Lower leg skin (tissue), 4 donors: ENCODE measurements around the gene ZBTB7B. TPM values are rescaled to one million over a fixed set of nuclear protein-coding genes. Genes with fewer than 3 reads are reported as not detected.

Source experiments
- DNase-seq, 2 donors: peaks; one replicate each; pipeline ENCODE4 v3.0.0-alpha.2; 2019; ENCODE audit warnings: low spot score in 2 of 2
- H3K4me3 ChIP-seq: fragments of 200-600 bp; sonication (generic); 2 replicates; pipeline ENCODE4 v1.5.1; 2017; ENCODE audit warnings: mild to moderate bottlenecking, low read depth; ENCODE audit not compliant: poor library complexity, severe bottlenecking
- POLR2A ChIP-seq, 2 donors: fragments of 450-650 bp; IDR thresholded peaks; one replicate each; pipeline ENCODE4 v1.6.1; 2016 to 2017; ENCODE audit warnings: antibody characterized with exemption in 2 of 2, mild to moderate bottlenecking in 1 of 2, moderate library complexity in 1 of 2
- WGBS, 2 donors: methylation state at CpG; one replicate each; pipeline ENCODE4 v1.1.5; 2018; 5-methylcytosine and 5-hydroxymethylcytosine counted together
- intact Hi-C: fragments of 100-400 bp; cut with DNase I; formaldehyde crosslinking; loops from one replicate; pipeline ENCODE4 v1.15.0; 2023; ENCODE audit warnings: low total_unique reads
- total RNA-seq, 4 donors: library from RNA; depleted of rRNA; stranded (reverse); fragments of >200 nt; gene quantifications; one replicate each; pipeline ENCODE4 v1.1.0, GENCODE V29; 2016
- TF ChIP-seq, protein P1 (sequence below), 3 donors: fragments of 450-650 bp; IDR thresholded peaks; one replicate each; pipeline ENCODE4 v1.5.1; 2016; ENCODE audit warnings: antibody characterized with exemption in 3 of 3, mild to moderate bottlenecking in 3 of 3, moderate library complexity in 2 of 3

Gene ZBTB7B
- total RNA-seq, 4 donors from 2014 or later = 270 to 295 (median 286) TPM

DNA sequence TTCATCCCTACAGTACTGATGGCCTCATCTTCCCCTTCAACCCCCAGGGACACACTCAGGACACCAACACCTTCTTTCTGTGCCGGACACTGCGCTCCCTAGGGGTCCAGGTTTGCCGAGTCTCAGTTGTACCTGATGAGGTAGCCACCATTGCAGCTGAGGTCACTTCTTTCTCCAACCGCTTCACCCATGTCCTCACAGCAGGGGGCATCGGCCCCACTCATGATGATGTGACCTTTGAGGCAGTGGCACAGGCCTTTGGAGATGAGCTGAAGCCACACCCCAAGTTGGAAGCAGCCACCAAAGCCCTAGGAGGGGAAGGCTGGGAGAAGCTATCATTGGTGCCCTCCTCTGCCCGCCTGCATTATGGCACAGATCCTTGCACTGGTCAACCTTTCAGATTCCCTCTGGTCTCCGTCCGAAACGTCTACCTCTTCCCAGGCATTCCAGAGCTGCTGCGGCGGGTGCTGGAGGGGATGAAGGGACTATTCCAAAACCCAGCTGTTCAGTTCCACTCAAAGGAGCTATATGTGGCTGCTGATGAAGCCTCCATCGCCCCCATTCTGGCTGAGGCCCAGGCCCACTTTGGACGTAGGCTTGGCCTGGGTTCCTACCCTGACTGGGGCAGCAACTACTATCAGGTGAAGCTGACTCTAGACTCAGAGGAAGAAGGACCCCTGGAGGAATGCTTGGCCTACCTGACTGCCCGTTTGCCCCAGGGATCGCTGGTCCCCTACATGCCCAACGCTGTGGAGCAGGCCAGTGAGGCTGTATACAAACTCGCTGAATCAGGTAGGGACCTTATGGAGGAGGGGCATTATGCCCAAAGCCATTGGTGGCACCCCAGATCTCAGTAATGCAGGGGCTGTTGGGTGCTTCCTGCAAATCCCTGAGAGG, 14.3 kb upstream of the ZBTB7B start:
- intact Hi-C loops = no loop called here
- WGBS, 2 donors = 89% methylated on average over 17 of the region's 17 CpGs
- DNase-seq = no peak
- TF ChIP-seq POLR2A (IDR thresholded peaks at IDR 0.05) = no peak
- TF ChIP-seq, protein P1, sequence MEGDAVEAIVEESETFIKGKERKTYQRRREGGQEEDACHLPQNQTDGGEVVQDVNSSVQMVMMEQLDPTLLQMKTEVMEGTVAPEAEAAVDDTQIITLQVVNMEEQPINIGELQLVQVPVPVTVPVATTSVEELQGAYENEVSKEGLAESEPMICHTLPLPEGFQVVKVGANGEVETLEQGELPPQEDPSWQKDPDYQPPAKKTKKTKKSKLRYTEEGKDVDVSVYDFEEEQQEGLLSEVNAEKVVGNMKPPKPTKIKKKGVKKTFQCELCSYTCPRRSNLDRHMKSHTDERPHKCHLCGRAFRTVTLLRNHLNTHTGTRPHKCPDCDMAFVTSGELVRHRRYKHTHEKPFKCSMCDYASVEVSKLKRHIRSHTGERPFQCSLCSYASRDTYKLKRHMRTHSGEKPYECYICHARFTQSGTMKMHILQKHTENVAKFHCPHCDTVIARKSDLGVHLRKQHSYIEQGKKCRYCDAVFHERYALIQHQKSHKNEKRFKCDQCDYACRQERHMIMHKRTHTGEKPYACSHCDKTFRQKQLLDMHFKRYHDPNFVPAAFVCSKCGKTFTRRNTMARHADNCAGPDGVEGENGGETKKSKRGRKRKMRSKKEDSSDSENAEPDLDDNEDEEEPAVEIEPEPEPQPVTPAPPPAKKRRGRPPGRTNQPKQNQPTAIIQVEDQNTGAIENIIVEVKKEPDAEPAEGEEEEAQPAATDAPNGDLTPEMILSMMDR (IDR thresholded peaks at IDR 0.05) = no peak
- H3K4me3 ChIP-seq = no peak overlapping the region

DNA sequence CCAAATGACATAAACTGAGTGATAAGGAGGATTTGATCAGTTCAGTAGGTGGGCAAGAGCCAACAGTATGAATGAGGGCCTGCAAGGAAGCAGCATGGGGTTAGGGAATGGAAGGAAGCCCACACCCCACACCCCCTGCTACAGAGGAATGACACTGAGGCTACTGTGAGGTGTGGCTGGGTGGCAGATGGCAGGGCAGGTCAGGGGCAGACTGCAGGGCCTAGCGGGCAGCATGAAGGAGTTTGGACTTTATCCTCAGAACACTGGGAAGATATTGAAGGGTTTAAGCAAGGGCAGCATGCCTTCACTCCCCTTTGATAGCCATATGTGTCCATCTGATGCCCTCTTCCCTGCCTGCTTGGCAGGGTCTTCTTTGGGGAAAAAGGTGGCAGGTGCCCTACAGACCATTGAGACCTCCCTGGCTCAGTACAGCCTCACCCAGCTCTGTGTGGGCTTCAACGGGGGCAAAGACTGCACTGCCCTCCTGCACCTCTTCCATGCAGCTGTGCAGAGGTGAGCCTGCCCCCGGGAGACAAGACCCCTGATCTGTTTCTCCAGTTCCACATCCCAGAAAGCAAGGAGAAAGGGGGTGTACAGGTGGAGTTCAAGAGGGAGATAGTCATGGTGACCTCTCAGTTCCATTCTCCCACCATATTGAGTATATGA, 13.3 kb upstream of the ZBTB7B start:
- WGBS, 2 donors = 75 to 92% methylated on average over 3 of the region's 3 CpGs
- no peak overlapping the region for H3K4me3 ChIP-seq
- no peak for DNase-seq
- TF ChIP-seq, protein P1 (IDR thresholded peaks at IDR 0.05) = no peak
- no peak for TF ChIP-seq POLR2A (IDR thresholded peaks at IDR 0.05)
- intact Hi-C loops = no loop called here

DNA sequence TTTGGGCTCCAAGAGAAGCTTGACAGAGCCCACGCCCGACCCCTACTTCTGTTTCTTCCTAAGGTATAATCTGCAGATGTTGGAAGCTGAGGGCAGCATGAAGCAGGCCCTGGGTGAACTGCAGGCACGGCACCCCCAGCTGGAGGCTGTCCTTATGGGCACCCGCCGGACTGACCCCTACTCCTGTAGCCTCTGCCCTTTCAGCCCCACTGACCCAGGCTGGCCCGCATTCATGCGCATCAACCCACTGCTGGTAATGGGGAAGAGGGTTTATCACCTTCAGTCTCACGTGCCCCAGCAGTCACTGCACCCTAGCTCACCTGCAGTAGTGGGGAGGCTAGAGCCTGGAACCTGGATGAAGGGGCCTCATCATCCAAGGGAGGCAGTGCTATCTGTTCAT, 12.3 kb upstream of the ZBTB7B start:
- no peak for TF ChIP-seq POLR2A (IDR thresholded peaks at IDR 0.05)
- TF ChIP-seq, protein P1 (IDR thresholded peaks at IDR 0.05) = no peak
- WGBS, 2 donors = 89 to 93% methylated on average over 8 of the region's 8 CpGs
- no peak overlapping the region for H3K4me3 ChIP-seq
- DNase-seq = no peak
- intact Hi-C loops = no loop called here

DNA sequence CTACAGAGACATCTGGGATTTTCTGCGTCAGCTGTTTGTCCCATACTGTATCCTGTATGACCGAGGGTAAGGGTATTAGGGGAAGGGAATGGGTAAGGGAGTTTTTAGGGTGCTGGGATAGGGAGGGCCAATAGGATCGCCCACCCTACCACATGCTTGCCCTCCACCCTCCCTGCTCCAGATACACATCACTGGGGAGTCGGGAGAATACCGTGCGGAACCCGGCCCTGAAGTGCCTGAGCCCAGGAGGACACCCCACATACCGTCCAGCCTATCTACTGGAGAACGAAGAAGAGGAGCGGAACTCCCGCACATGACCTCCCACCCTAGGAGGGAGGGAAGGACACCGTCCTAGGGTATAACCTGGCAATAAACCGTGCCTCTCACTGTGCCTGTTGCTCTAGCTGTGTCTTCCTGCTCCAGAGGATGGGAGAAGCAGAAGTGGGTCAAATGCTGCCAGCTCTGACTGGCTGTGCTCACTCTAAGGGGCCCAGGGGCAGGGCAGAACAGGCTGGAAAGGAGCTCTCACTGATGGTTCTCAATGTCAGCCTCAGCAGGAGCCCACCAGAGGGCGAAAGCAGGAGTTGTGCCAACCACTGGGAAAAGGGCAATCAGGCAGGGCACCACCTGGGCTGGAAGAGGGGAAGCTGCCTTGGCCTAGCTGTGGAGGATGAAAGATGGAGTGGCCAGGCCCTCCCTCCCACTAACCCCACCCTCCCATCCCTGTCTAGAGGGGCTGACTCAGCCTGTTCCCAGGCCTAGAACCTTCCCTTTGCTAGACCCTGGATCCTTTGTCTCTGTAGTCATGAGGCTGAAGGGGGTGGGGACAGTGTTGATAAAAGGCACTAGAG, 9.7 kb upstream of the ZBTB7B start:
- intact Hi-C loops = no loop called here
- no peak overlapping the region for H3K4me3 ChIP-seq
- TF ChIP-seq, protein P1 (IDR thresholded peaks at IDR 0.05) = no peak
- no peak for TF ChIP-seq POLR2A (IDR thresholded peaks at IDR 0.05)
- WGBS, 2 donors = 84 to 86% methylated on average over 14 of the region's 14 CpGs
- DNase-seq = no peak

DNA sequence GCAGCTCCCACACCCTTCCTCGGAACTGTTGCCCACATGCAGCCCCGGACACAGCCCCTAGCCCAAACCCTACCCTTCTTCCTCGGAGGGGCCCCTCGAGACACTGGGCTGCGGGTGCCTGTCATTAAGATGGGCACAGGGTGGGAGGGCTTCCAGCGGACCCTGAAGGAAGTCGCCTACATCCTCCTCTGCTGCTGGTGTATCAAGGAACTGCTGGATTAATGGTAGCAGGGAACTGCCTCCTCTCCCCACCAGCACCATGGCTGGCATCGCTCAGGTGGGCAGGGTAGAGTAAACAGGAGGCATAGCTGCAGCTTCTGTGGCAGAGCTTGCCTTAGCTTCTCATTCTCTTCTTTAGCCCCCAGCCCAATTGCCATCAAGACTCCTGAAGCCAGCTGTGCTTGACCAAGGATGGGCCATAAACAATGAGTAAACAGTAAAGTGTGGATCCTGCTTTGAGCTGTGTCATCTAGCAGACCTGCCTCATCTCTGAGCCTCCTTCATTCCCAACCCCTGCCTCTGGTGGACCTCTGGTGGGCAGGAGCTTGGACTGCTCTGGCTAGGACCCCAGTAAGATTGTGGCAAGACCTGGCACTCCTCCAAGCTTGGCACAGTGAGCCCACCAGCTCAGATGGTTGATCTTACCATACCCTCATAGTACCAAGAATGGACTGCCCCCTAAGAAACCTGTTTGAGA, 8.9 kb upstream of the ZBTB7B start, which contains the start of gene LENEP:
Gene LENEP (plus strand): TSS at position 15 of the 697 bp plus-strand sequence. CDS start 22 bp downstream, at position 37.
- DNase-seq = no peak
- no peak within 1 kb of the TSS for H3K4me3 ChIP-seq
- WGBS, 2 donors = 74 to 84% methylated on average over 8 of the region's 8 CpGs
- TF ChIP-seq, protein P1 (IDR thresholded peaks at IDR 0.05) = no peak
- intact Hi-C loops = no loop called here
